GM23248 (cell line): ENCODE measurements around the gene LRP6.

Source experiments
- EZH2 ChIP-seq: fragments of 200-600 bp; sonication (generic); IDR thresholded peaks from 2 replicates; pipeline ENCODE4 v1.6.1; 2018; ENCODE audit warnings: antibody characterized with exemption, mild to moderate bottlenecking; ENCODE audit not compliant: insufficient read depth, poor library complexity, severe bottlenecking
- EZH2phosphoT487 ChIP-seq: fragments of 200-600 bp; sonication (generic); IDR thresholded peaks from 2 replicates; pipeline ENCODE4 v1.6.1; 2018; ENCODE audit warnings: antibody characterized with exemption, moderate library complexity, mild to moderate bottlenecking, low read depth; ENCODE audit not compliant: insufficient read depth

GRCh38 chr12:12265035-12265434 lies 1.8 kb downstream of the LRP6 start:
- TF ChIP-seq EZH2phosphoT487 (no peak), EZH2 (no peak)
